ENCODE results near the gene ISY1.

The ISY1 gene

GRCh38 chr3:129078510-129078909 is 82.4 kb downstream of the ISY1 start:
- ChIA-PET POLR2A (no interaction called here), CTCF (no interaction called here)
- DNase-seq (ENCODE audit: extremely low spot score), result no peak
- TF ChIP-seq HDGF (IDR thresholded peaks at IDR 0.05; ENCODE audit: borderline replicate concordance) (no peak), CTBP1 (IDR thresholded peaks at IDR 0.05; ENCODE audit: borderline replicate concordance) (no peak)
